ENCODE data around the gene HS3ST6. TPM values are rescaled to one million over a fixed set of nuclear protein-coding genes. Genes with fewer than 3 reads are reported as not detected.

HS3ST6 gene
- total RNA-seq, 4 donors from 2014 or later, result 0.54 TPM; not detected in 3

DNA sequence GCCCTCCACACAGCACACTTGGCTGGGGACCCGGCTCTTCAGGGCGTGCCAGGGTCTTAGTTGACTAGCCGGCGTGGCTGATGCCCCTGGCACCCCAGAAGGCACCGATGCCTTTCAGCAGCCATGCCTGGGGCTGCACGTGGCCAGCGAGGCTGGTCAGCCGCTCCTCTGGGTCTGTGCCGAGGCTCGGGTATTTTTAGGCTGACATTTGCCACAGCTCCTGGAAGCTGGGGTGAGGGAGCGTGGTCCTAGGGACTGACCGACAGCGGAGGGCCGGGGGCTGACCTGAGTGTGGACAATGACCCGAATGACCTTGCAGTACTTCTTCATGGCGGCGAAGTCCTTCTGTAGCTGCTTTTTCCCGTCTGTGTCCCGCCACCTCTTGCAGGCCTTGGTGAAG lies 32.3 kb upstream of the HS3ST6 start:
- TF ChIP-seq, protein P1, sequence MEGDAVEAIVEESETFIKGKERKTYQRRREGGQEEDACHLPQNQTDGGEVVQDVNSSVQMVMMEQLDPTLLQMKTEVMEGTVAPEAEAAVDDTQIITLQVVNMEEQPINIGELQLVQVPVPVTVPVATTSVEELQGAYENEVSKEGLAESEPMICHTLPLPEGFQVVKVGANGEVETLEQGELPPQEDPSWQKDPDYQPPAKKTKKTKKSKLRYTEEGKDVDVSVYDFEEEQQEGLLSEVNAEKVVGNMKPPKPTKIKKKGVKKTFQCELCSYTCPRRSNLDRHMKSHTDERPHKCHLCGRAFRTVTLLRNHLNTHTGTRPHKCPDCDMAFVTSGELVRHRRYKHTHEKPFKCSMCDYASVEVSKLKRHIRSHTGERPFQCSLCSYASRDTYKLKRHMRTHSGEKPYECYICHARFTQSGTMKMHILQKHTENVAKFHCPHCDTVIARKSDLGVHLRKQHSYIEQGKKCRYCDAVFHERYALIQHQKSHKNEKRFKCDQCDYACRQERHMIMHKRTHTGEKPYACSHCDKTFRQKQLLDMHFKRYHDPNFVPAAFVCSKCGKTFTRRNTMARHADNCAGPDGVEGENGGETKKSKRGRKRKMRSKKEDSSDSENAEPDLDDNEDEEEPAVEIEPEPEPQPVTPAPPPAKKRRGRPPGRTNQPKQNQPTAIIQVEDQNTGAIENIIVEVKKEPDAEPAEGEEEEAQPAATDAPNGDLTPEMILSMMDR (IDR thresholded peaks at IDR 0.05), result no peak
- no peak for TF ChIP-seq POLR2A (IDR thresholded peaks at IDR 0.05)

DNA sequence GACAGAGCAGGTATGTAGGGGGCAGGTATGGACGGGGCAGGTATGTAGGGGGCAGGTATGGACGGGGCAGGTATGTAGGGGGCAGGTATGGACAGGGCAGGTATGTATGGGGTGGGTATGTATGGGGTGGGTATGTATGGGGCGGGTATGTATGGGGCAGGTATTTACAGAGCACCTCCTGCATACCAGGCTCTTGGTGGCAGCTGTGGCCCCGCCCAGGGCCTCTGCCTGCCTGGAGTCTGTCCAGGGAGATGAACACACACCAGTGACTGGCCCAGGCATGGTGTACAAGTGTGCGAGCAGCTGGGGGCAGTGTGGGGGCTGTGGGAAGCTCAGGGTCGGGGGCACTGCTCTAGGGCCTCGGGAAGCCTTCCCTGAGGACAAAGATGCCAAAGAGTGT lies 31.8 kb upstream of the HS3ST6 start:
- H3K9me3 ChIP-seq, result no peaks in the 10 kb centered on the region
- intact Hi-C loops (cut with DNase I), result no loop called here
- TF ChIP-seq, protein P1 (IDR thresholded peaks at IDR 0.05), result no peak
- no peak for TF ChIP-seq POLR2A (IDR thresholded peaks at IDR 0.05)
- H3K4me3 ChIP-seq (replicated peaks in 1 of 3), result no peak overlapping the region
- no peak overlapping the region for H3K27ac ChIP-seq
- no peaks in the 10 kb centered on the region for H3K36me3 ChIP-seq
- H3K4me1 ChIP-seq, result no peaks in the 10 kb centered on the region
- 64 to 72% methylated on average over 7 of the region's 7 CpGs for WGBS, 2 donors
- no peaks in the 10 kb centered on the region for H3K27me3 ChIP-seq
- DNase-seq, result no peak

More for the DNA sequence above, 32.3 kb upstream of the HS3ST6 start:
- Histone ChIP-seq H3K4me1 (no peaks in the 10 kb centered on the region), H3K27ac (no peak overlapping the region), H3K36me3 (no peaks in the 10 kb centered on the region), H3K9me3 (no peaks in the 10 kb centered on the region), H3K4me3 (replicated peaks in 1 of 3) (no peak overlapping the region), H3K27me3 (no peaks in the 10 kb centered on the region)
- intact Hi-C loops (cut with DNase I), result no loop called here
- WGBS, 2 donors, result 89 to 95% methylated on average over 10 to 19 of the region's 19 CpGs
- DNase-seq, result no peak

DNA sequence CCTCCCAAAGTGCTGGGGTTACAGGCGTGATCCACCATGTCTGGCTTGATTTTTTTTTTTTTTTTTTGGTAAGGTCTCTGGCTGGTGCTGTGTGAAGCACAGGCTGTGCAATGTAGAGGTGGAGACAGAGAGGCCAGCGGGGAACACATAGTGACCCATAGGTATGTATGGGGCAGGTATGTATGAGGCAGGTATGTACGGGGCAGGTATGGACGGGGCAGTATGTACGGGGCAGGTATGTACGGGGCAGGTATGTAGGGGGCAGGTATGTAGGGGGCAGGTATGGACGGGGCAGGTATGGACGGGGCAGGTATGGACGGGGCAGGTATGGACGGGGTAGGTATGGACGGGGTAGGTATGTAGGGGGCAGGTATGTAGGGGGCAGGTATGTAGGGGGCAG lies 31.3 kb upstream of the HS3ST6 start:
- no peak for DNase-seq
- Histone ChIP-seq H3K27ac (no peak overlapping the region), H3K9me3 (no peaks in the 10 kb centered on the region), H3K4me3 (replicated peaks in 1 of 3) (no peak overlapping the region), H3K36me3 (no peaks in the 10 kb centered on the region), H3K4me1 (no peaks in the 10 kb centered on the region), H3K27me3 (no peaks in the 10 kb centered on the region)
- 90 to 93% methylated on average over 11 of the region's 11 CpGs for WGBS, 2 donors
- intact Hi-C loops (cut with DNase I), result no loop called here
- no peak for TF ChIP-seq POLR2A (IDR thresholded peaks at IDR 0.05)
- TF ChIP-seq, protein P1 (IDR thresholded peaks at IDR 0.05), result no peak

DNA sequence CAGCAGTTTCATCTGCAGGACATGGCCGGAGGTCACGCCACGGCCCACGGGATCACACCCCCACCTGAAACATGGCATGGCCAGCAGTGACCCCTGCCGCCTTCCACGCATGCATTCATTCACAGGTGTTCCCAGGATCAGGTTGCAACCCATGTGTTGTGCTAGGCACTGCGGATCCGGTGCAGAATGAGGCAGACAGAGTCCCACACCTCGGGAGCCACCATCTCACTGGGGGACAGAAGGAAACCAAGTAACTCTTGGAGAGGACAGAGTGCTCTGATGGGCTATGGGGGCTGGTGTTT lies 29.1 kb upstream of the HS3ST6 start:
- H3K27ac ChIP-seq, result no peak overlapping the region
- no peaks in the 10 kb centered on the region for H3K36me3 ChIP-seq
- no peaks in the 10 kb centered on the region for H3K9me3 ChIP-seq
- H3K4me3 ChIP-seq (replicated peaks in 1 of 3), result no peak overlapping the region
- no peaks in the 10 kb centered on the region for H3K27me3 ChIP-seq
- TF ChIP-seq, protein P1 (IDR thresholded peaks at IDR 0.05), result no peak
- TF ChIP-seq POLR2A (IDR thresholded peaks at IDR 0.05), result no peak
- intact Hi-C loops (cut with DNase I), result no loop called here
- peaks cover 6 to 10% of the 10 kb centered on the region in 2 donors for H3K4me1 ChIP-seq
- DNase-seq, result no peak
- 86 to 96% methylated on average over 5 to 8 of the region's 9 CpGs for WGBS, 2 donors

DNA sequence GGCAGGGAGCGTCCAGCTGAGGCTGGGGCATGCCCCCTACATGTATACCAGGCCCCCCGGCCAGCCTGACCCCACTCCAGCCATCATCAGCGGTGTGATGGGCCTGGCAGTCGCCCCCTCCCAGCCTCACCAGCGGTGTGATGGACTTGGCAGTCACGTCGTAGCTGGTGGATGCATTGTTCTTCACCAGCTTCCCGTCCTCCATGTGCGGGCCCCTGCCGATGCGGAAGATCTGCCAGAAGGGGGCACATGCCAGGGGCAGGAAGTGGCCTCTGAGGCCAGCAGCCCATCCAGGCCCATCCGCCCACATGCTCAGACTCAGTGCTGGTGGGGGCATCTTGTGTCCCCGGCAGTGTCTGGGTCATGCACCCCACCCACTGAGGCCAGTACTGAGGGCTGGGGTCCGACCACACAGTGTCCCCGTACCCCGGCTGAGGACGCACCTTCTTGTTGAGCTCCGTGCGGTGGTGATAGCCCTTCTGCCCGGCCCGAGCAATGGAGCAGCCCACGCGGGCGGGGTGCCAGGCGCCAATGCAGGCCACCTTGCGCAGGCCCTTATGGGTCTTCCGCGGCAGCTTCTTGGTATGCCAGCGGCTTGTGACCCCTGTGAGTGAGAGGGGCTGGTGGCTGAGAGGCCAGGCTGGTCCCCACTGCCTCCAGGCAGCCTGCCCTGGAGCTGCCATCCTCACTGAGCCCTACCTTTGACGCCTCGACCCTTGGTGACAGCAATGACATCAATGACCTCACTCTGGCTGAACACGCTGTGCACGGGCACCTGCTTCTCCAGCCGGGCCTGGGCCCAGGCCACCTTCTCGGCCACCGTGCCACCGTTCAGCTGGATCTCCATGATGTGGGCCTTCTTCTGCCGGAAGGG lies 28.5 kb upstream of the HS3ST6 start:
- DNase-seq, result no peak
- intact Hi-C loops (cut with DNase I), result no loop called here
- Histone ChIP-seq H3K4me3 (replicated peaks in 1 of 3) (no peak overlapping the region), H3K36me3 (no peaks in the 10 kb centered on the region), H3K27ac (no peak overlapping the region), H3K9me3 (no peaks in the 10 kb centered on the region), H3K27me3 (no peaks in the 10 kb centered on the region), H3K4me1 (peaks cover 8 to 16% of the 10 kb centered on the region in 2 donors)
- TF ChIP-seq, protein P1 (IDR thresholded peaks at IDR 0.05), result no peak
- no peak for TF ChIP-seq POLR2A (IDR thresholded peaks at IDR 0.05)
- 86 to 92% methylated on average over 7 to 14 of the region's 38 CpGs for WGBS, 2 donors

All from thyroid gland (tissue), 4 donors.